NCI-H748 (cell line): ENCODE results near the gene SP100.
"Not testable (repeated sequence)": the region's sequence is repeated elsewhere in the genome, so short reads cannot be mapped to it uniquely, and the experiment has no call there.

ENCODE experiments used
- DNase-seq: peaks from one replicate; lab custom pipeline; 2025; ENCODE audit not compliant: unreplicated experiment; lab: John Stamatoyannopoulos, UW

SP100 gene

GRCh38 chr2:230416061-230416721 is at the start of gene SP100:
SP100 (plus strand) TSS chr2:230416201; CDS start chr2:230416297, 96 bp downstream.
- no peak for DNase-seq

DNA sequence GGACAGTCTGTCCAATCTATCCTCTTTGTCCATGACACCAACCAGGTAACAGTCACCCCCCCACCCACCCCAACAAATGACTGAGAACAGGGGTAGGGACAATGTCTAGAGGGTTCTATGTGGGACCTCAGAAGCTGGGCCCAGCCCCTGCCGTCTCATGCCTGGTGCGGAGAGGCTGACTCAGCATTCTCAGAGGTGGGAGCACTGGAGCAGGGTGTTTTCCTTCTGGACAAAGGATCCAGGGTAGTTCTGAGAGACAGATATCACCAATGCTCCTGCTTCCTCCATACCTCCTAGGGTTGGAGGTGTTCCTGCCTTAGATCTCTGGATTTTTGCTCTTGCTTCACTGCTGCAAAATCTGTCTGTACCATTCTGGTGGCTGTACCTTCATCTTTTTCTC is 33.9 kb upstream of the SP100 start:
- DNase-seq = no peak

DNA sequence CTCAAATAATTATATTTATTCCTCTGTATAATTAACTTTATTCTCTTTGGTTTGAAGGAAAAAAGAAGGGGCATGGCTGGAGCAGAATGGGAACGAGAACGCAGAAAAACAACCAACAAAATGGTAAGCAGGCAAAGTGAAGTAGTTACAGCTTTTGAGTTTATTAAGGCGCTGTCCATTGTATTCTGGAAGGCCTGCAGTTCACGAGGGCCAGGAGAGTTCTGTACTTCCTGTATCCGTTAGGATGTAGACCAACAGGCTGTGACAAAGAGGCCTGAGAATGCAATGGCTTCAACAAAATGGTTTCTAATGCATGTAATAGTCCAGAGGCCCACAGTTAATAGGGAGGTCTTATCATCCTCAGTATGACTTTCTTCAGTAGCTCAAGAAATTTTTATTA is 32.5 kb upstream of the SP100 start:
- DNase-seq = no peak

- DNase-seq = no peak
Measured at GRCh38 chr2:230384986-230385385, 31.0 kb upstream of the SP100 start.

DNA sequence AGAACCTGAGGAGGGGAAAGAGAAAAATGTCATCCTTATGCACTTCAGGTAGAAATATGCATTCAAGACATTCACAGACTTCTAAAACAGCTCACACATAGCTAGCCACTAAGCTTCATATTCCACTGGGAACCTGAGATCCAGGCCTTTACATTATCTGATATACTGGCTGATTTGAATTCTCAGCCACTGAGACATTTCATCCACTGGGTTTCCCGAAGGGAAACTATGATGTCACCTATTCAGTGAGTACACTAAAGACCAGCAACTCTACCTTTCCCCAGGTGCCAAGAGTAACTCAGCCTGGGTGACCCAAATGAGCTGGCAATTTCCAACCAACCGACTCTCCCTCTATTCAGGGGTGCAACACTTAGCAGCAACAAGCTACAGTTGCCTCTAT is 21.7 kb upstream of the SP100 start:
- DNase-seq = no peak

GRCh38 chr2:230398698-230399097 is 17.3 kb upstream of the SP100 start:
- DNase-seq = not testable (repeated sequence)

DNA sequence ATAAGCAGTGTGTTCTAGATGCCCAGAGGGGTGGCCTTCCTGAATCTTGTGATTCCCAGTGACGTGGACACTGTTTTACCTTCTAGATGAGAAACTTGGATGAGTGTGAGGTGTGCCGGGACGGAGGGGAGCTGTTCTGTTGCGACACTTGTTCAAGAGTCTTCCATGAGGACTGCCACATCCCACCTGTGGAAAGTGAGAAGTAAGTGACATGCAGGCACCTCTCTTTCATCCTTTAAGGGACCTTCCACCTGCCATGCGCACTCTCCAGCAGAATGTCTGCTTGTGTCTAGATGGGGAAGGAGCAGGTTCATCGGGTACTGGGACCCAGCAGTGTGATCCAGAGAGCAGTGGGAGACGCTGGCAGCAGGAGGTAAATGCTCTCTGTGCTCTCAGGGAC is 16.0 kb upstream of the SP100 start:
- no peak for DNase-seq

GRCh38 chr2:230400454-230400853 is 15.5 kb upstream of the SP100 start:
- DNase-seq = no peak

DNA sequence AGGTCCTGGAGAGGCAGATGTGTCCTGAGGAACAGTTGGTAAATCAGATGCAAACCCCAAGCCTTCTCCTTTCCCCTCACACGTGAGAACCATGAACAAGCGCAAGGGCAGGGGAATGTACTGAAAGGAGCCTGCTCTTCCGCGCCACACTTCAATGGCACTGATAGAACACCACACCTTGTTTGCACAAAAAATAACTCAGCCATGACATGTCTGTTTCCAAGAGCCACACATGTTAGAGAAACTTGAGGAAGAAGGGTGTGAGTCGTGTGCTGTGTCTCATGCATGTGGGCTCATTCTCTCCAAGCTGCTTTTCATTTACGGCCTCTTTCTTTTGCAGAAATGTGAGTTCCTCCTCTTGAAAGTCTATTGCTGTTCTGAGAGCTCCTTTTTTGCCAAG is 15.0 kb upstream of the SP100 start:
- DNase-seq = not testable (repeated sequence)

- no peak for DNase-seq
Measured at GRCh38 chr2:230403746-230404145, 12.3 kb upstream of the SP100 start.

DNA sequence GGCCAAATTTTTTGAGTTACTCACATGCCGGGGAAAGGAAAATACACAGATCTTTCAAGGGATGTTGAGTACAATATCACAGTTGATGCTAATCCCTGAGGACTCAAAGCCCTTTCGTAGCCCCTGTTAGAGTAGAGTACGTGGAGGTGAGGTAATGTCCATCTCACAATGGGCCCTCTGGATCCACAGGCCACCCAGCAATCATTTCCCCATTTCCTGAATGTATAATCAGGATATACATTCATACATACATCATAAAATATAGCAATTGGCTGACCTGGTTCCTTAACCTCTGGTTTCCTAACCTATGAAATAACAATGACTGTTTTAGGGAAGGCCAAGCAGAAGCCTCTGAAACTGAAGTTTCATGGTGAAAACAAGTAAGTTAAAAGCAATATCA is 10.2 kb upstream of the SP100 start:
- DNase-seq = no peak

GRCh38 chr2:230408244-230408842 is 7.7 kb upstream of the SP100 start:
- no peak for DNase-seq

- not testable (repeated sequence) for DNase-seq
Measured at GRCh38 chr2:230409316-230409715, 6.7 kb upstream of the SP100 start.

- no peak for DNase-seq
Measured at GRCh38 chr2:230410263-230410662, 5.7 kb upstream of the SP100 start.

DNA sequence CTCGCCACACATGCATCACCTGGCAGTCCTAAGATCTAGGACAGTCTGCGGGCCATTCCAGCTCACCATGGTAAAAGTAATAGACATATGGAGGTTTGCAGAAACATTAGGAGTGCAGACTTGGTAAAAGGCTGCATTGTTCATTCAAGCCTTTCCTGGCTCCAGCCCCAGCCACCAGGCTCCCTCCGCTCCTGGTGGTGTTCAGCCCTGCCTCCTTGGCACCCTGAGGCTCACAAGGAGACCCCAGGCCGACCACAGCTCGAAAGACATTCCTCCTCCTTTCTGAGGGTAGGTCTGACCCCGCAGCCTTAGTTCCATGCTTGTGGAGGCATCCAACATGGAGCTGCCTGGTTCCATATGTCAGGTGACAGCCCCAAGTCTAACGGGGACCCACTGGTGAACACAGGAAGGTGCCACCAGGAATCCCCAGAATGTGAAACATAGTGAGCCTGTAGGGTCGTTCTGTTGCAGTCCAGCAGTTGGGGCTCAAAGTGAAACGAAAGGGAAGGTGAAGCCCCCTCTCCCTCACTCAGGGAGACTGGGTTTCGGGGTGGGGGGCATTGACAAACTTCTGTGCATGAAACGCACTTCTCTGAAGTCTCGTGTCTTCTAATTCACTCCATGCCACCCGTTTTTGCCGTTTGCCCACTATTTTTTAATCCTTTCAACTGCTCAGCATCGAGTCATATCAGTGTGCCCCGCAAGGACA is 5.0 kb upstream of the SP100 start:
- DNase-seq = peak; percentile 12

DNA sequence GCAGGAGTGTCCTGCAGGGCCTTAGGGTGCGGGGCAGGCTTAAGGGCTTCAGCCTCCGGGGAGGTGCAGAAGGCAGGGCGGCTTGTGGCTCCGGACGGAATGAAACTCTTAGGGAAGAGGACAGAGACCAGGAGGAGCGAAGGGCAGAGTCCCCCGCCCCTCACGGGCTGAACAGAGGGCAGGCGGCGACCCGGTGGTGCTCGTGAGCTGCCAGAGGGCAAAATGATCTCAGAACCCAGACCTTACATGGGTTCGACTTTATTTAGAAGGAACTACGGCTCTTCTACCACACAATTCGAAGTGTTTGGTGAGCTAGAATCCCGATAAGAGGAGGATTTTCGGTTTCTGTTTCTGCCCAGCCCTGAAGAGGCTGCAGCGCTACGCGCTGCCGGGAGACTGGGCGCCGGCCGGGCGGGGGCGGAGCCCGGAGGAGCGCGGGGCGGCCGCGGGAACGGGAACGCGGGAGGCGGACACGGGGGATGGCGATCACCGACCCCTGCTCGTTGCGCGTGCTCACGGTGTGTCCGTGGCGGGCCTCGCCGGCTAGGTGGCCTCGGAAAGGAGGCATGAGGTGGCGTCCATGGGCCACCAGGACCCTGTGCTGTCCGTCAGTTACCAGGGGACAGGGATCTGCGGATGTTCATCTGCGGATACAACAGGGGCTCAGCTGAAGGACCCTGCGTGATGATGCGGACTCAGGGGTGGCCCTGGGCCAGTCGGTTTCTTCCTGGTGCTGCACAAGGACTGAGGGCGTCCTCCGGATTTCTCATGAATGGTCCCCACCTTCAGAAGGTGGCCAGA is 4.2 kb upstream of the SP100 start:
- peak; percentile 59 for DNase-seq

GRCh38 chr2:230412371-230412711 is 3.7 kb upstream of the SP100 start:
- DNase-seq = no peak

GRCh38 chr2:230412846-230413245 is 3.2 kb upstream of the SP100 start:
- no peak for DNase-seq

DNA sequence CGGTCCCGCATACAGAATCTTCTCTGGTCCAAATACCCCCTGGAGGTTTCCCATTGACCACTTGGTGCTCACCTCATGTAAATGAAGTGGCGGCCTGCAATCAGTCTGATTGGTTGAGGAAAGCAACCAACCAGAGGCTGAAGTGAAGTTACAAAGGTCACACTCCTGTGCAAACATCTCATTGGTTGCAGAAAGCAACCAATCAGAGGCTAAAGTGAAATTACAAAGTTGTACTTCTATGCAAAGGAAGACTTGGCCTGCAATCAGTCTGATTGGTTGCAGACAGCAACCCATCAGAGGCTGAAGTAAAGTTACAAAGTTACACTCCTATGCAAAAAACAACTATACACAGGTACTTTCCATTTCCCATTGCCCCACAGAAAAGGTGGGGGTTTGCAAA is 2.5 kb upstream of the SP100 start:
- no peak for DNase-seq

DNA sequence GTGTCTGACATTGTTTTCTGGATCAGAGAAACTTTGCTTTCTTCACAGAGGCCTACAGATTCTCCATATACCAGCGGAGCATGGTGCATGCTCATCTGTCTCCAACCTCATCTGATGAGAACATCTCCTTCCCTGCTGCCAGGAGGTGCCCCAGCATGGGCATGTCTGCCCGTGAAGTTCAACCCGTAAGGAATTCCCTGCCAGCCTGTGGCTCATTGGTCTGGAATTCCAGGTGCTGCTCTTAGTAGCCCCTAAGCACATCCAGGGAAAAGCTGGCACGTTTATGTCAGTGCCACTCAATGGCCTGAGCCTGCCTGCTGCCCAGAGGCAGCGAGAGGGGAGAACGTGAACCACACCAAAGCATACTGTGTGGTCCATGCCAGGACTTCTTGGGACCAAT is 1.7 kb upstream of the SP100 start:
- no peak for DNase-seq

GRCh38 chr2:230417436-230417835 is 1.4 kb downstream of the SP100 start:
- no peak for DNase-seq
